HL-60 (cell line): ENCODE results near the gene TMEM250.

Experiments used
- CTCF ChIP-seq: IDR thresholded peaks from one replicate; pipeline ENCODE4 v1.5.1; 2011; ENCODE audit warnings: low read length, control low read depth, inconsistent platforms; ENCODE audit not compliant: insufficient read depth
- POLR2AphosphoS5 ChIP-seq: IDR thresholded peaks from 2 replicates; pipeline ENCODE4 v1.6.1; 2012; ENCODE audit warnings: low read depth
- TF ChIP-seq, protein P1 (sequence below): IDR thresholded peaks from 2 replicates; pipeline ENCODE4 v1.6.1; 2012; ENCODE audit warnings: low read depth; ENCODE audit not compliant: insufficient replicate concordance

- TF ChIP-seq CTCF = no peak
- TF ChIP-seq, protein P1, sequence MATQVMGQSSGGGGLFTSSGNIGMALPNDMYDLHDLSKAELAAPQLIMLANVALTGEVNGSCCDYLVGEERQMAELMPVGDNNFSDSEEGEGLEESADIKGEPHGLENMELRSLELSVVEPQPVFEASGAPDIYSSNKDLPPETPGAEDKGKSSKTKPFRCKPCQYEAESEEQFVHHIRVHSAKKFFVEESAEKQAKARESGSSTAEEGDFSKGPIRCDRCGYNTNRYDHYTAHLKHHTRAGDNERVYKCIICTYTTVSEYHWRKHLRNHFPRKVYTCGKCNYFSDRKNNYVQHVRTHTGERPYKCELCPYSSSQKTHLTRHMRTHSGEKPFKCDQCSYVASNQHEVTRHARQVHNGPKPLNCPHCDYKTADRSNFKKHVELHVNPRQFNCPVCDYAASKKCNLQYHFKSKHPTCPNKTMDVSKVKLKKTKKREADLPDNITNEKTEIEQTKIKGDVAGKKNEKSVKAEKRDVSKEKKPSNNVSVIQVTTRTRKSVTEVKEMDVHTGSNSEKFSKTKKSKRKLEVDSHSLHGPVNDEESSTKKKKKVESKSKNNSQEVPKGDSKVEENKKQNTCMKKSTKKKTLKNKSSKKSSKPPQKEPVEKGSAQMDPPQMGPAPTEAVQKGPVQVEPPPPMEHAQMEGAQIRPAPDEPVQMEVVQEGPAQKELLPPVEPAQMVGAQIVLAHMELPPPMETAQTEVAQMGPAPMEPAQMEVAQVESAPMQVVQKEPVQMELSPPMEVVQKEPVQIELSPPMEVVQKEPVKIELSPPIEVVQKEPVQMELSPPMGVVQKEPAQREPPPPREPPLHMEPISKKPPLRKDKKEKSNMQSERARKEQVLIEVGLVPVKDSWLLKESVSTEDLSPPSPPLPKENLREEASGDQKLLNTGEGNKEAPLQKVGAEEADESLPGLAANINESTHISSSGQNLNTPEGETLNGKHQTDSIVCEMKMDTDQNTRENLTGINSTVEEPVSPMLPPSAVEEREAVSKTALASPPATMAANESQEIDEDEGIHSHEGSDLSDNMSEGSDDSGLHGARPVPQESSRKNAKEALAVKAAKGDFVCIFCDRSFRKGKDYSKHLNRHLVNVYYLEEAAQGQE = no peak
- no peak for TF ChIP-seq POLR2AphosphoS5
Measured at GRCh38 chr9:136095070-136096058, 23.3 kb downstream of the TMEM250 start, which contains the start of gene NACC2.
